Cardiac fibroblast (primary cell): ENCODE measurements around the gene KIAA1755.

Experiments used
- DNase-seq, 2 donors: peaks; one replicate each; pipeline versions ENCODE4 v3.0.0 to v3.0.0-alpha.2; 2010; ENCODE audit warnings: low read depth in 2 of 2
- H3K4me3 ChIP-seq, 2 donors: replicated peaks in 1 of 2; 1 replicate in 1 of 2; 2 replicates in 1 of 2; pipeline ENCODE4 v1.5.1; 2011; ENCODE audit warnings: low read depth in 2 of 2, low read length in 2 of 2, mild to moderate bottlenecking in 2 of 2, moderate library complexity in 1 of 2
- TF ChIP-seq, protein P1 (sequence below): IDR thresholded peaks from one replicate; pipeline ENCODE4 v1.5.1; 2011; ENCODE audit warnings: low read depth, mild to moderate bottlenecking, low read length, inconsistent platforms

The KIAA1755 gene

DNA sequence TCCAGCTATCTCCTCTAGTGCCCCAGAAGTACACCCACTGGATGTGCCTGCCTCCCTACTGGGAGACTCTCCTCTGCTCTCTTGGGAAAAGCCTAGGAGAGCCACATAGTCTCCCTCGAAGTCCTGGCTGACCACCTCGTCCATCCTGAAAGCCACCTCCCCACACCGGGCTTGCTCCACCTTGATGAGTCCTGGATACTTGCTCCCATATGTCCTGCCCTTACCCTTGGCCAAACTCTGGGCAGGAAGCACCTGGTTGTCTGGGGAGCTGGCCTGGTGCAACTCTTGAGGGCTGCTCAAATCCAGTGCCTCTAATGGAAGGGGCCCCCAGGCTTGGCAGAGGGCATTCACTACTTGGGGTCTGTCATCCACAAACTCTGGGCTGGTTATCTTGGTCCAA lies 19.3 kb downstream of the KIAA1755 start:
- H3K4me3 ChIP-seq: no peak overlapping the region
- DNase-seq: no peak
- TF ChIP-seq, protein P1, sequence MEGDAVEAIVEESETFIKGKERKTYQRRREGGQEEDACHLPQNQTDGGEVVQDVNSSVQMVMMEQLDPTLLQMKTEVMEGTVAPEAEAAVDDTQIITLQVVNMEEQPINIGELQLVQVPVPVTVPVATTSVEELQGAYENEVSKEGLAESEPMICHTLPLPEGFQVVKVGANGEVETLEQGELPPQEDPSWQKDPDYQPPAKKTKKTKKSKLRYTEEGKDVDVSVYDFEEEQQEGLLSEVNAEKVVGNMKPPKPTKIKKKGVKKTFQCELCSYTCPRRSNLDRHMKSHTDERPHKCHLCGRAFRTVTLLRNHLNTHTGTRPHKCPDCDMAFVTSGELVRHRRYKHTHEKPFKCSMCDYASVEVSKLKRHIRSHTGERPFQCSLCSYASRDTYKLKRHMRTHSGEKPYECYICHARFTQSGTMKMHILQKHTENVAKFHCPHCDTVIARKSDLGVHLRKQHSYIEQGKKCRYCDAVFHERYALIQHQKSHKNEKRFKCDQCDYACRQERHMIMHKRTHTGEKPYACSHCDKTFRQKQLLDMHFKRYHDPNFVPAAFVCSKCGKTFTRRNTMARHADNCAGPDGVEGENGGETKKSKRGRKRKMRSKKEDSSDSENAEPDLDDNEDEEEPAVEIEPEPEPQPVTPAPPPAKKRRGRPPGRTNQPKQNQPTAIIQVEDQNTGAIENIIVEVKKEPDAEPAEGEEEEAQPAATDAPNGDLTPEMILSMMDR: no peak

- H3K4me3 ChIP-seq: no peak overlapping the region
- TF ChIP-seq, protein P1: no peak
- DNase-seq: no peak
Observed at GRCh38 chr20:38239441-38239840, 21.1 kb downstream of the KIAA1755 start.

- DNase-seq: no peak
- TF ChIP-seq, protein P1: no peak
Observed at GRCh38 chr20:38238829-38239228, 21.7 kb downstream of the KIAA1755 start.

GRCh38 chr20:38237381-38237780 lies 23.2 kb downstream of the KIAA1755 start:
- TF ChIP-seq, protein P1: no peak
- H3K4me3 ChIP-seq: no peak overlapping the region
- DNase-seq: no peak

More at GRCh38 chr20:38238829-38239228, 21.7 kb downstream of the KIAA1755 start:
- no peak overlapping the region for H3K4me3 ChIP-seq

- DNase-seq: peak; percentile 58 to 79
- TF ChIP-seq, protein P1: no peak
- H3K4me3 ChIP-seq: no peak overlapping the region
Observed at GRCh38 chr20:38231531-38232121, 28.9 kb downstream of the KIAA1755 start.

DNA sequence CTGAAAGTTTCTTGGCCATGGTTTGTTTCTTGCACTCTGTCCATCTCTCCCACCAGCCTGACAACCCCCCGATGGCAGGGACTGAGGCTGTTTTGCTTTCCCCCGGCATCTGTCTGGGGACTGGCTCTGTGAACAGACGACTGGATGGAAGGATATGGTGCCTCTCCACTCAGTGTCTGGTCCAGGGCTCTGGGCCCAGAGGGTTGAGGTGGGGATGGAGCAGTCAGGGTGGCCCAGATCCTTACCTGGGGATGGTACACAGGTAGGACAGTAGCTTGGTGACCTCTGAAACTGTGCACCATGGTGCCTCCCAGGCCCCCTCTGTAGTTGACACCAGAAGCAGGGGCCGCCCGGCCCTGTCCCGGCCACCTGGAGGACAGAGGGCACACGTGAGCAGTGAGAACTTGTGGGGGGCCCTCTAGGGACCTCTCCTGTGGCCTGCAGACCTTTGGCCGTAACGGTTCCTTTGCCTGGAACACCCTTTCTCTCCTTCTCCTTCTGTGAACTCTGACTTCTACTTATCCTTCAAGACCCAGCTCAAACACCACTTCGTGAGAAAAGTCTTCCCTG lies 29.5 kb downstream of the KIAA1755 start:
- TF ChIP-seq, protein P1: no peak
- DNase-seq: no peak
- no peak overlapping the region for H3K4me3 ChIP-seq

DNA sequence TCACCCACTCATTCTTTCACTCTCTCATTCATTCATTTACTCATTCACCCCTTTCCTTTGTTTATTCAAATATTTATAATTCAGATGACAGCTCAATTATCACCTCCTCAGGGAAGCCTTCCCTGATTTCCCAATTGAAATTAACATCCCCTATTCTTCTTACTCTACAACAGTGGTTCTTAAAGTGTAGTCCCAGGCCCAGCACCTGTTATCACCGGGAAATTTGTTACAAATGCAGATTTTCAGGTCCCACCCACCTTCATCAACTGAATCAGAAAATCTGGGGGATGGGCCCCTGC lies 30.3 kb downstream of the KIAA1755 start:
- no peak for DNase-seq
- H3K4me3 ChIP-seq: no peak overlapping the region
- TF ChIP-seq, protein P1: no peak
